Activated CD4-positive, alpha-beta T cell treated with anti-CD3 and anti-CD28 coated beads for 1 hour (primary cell): Measurements from ENCODE around the gene SVIL.
"Not testable (repeated sequence)": the region's sequence is repeated elsewhere in the genome, so short reads cannot be mapped to it uniquely, and the experiment has no call there.

Experiments used
- DNase-seq: peaks from one replicate; pipeline ENCODE4 v3.0.0-alpha.2; 2020

SVIL gene

DNA sequence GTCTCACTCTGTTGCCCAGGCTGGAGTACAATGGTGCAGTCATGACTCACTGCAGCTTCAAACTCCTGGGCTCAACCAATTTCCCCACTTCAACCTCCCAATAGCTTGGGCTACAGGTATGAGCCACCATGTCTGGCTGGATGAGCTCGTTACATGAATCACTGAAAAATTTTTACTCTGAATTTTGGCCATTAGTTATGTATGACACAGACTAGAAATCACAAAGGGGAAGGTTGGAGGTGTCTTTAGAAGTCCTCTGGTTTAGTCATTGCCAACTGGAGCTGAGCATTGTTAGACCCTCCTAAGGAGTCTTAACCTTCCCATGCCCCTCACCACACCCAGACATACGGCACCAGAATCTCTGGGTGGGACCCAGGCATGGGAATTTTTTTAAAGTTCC lies 34.7 kb downstream of the SVIL start:
- DNase-seq, result no peak

DNA sequence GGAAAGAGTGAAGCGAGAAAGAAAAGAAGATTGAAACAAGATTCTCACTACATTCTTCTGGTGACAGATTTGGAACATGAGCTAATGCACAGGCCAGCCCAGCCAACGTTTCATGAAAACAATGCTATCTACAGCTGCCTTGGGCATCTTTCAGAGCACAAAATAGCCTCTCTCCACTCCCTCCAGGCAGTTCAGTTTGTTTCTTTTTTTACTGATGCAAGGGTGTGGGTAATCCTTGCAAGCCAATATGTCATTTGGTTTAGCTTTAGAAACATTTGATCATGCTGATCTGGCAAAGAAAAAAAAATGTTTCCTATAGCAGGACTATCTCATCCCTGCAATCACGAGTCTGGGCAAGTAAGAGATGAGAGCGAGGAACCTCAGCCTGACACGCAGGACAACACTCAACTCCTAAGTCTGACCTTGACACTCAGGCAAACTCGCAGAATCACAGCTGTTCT lies 35.9 kb downstream of the SVIL start:
- no peak for DNase-seq

DNA sequence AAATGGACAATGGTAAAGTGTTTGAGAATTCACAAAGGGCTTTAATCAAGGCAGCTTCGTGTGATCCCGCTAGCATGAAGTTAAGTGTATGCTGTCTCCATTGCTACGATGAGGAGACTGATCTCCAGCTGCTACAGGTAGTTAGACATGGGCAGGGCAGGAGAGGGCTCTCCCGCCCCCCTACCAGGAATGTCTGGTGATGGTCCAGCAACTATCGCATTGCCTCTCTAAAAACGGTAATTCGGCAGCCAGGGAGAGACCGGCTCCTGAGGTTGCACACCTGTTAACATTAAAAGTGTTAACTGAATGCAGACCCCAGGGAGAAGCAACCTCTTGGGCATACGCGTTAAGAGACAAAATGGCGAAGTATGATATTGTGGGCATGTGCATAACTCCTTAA lies 37.9 kb downstream of the SVIL start:
- DNase-seq, result no peak

DNA sequence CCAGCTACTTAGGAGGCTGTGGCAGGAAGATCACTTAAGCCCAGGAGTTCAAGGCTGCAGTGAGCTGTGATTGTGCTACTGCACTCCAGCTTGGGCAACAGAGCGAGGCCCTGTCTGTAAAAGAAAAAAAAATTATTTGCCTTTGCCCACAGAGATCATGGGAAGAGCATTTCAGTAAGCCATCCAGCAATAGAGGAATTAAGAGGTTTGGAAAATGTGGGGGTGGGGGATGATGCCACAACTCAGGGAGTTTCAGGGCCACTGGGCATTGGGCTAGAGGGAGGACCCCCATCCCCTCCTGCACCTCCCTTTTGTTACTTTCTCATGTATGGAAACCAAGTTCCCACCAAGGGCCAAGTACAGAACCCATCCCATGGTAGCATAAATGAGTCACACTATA lies 38.4 kb downstream of the SVIL start:
- DNase-seq, result no peak

DNA sequence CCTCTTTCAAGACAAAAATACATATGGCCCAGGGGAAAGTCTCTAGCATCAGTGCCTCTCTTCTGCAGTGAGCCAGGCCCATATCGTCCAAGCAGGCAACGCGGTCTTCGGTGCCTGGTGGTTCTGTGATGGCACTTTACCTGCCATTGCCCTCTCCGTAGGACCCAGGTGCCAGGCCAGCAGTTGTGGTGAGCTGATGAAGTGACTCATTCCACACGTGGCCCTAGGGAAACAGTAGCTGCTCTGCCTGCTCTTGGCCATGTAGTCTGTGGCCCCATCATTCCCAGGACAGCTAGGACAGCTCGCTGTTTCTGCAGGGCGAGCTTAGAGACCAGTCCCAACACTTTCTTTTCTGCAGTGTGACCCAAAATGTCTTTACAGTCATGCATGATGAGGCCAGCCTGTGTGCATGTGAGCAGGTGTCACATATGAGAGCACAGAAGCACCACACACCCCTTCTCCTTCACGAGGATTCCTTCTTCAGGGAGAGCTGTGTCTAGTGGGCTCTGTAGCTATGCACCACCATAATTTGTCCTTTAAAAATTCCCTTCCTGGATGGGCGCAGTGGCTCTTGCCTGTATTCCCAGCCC lies 39.0 kb downstream of the SVIL start:
- no peak for DNase-seq

DNA sequence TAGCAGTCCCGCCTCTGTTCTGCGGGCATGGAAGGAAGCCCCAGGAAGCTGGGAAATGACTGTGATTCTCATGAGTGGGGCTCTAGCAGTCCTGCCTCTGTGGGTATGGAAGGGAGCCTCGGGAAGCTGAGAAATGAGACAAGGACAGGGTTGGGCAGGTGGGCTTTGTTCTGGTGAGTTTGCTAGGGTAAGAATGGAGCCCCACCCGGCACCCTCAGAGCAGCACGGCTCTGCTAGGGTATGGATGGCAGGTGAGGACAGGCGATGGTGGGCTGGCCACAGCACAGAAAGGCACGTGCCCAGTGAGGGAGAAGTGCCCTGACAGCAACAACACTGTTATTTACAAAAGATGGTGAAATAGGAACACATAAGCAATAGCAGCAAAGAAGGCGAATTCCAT lies 39.6 kb downstream of the SVIL start:
- no peak for DNase-seq

DNA sequence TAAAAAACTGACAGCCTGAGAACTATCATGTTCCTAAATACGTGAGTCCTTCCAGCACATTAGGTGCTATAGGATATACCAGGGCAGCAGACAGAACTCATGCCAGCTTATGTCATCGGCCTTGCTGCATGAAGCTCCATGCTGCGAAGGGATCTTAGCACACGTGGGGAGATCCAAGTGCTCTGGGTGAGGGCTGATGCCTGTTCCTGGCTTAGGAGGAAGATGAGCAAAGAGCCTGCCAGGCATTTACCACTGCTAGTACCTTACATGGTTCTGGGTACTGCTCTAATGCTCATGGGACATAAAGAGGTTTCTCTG lies 43.2 kb downstream of the SVIL start:
- DNase-seq, result no peak

DNA sequence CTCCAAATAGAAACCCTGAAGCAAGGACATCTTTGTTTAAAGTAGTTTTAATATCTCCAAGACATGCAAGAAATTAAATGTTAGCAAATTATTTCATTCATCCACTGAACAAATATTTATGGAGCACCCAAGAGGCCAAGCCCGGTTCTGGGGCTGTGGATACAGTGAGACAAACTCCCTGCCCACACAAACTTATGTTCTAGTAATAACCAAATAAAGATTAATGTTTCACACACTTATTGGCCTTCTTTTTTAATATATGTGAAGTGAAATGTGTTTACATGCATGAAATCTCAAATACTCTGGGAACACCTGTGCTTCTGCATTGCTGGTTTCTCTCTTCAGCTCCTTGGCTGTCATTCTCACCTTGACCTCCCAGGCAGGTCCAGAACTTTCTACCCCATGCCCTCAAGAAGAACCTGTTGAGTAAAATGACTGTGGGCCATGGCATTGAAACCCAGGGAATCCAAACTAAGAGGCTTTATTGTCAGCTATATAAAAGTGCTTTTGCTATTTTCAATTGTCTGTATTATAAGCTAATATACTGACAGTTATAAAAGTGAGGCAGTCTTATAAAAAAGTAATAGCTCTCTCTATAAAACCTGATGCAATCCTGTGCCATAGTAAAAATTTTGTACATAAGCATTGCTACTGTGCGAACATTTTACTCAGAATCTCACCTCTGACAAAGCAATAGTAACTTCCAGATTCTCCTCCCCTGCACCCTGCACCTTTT lies 43.7 kb downstream of the SVIL start:
- DNase-seq, result no peak

DNA sequence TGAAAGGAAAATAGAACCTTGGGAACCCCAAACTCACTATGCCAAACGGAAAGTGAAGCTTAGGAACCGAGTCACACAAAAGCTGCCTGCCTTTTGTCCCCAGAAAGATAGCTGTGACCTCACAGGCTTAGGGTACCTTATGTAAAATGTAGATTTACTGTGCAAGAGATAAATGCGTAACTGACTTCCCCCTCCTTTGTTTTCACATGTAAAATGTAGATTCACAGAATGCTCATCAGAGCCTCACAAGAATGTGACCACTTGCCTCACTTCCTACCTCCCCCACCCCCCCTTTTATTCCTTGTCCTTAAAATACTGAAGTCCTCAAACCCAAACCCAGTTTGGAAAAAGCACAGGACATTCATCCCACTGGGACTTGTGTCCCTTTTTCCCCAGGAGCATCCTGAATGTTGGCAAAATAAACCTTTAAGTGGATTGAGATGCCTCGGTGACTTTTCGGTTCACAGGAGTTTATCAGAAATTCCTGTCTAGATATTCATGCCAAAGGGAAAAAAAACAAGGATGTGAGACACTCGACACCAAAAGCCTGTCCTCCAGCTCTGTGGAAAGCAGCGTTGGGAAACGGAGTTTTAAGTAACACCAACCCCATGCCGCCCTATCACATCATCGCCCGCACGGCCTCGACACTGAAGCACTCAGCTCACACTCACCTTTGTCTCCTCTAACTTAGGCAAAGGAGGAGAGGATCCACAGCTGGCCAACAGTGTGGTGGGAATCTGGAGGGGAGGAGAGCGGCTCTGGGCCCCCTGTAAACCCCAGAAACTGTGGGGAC lies 45.9 kb downstream of the SVIL start:
- DNase-seq, result no peak

DNA sequence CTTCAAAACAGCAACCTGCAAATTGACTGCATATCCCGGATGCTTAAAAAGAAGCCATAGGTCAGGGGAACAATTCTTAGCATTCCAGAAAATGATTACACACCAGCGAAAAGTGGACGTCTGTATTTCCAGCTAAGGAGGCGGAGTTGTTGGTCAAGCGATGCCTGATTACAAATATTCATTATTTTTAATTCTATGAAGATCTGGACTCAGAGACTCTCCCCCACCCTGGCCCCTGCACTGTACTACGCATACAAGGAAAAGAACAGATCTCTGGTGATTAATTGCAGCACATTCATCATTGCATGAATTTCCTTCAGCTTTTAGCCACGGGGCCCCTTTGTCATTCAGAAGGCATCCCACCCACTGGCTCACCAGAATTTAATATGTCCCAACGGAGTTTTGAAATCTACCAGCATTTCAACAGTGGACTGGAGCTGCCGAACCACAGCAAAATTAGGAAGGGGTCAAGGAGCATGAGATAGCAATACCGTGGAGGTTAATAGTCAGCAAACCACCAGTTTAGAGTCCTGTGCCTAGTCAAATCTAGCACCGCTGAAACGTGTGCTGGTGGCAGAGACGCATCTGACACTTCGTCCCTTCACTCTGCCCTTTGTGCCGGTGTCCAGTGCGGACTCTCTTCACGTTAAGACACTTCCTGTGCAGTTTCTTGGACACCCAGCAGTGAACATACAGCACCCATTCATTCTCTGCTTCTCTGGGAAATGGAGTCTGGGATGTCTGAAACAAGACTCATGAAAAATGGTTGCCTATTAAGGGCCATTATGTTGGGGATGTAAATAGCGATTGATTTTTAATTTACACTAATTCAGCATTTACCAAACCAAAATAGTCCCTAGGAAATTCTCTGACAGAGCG lies 46.8 kb downstream of the SVIL start:
- not testable (repeated sequence) for DNase-seq

DNA sequence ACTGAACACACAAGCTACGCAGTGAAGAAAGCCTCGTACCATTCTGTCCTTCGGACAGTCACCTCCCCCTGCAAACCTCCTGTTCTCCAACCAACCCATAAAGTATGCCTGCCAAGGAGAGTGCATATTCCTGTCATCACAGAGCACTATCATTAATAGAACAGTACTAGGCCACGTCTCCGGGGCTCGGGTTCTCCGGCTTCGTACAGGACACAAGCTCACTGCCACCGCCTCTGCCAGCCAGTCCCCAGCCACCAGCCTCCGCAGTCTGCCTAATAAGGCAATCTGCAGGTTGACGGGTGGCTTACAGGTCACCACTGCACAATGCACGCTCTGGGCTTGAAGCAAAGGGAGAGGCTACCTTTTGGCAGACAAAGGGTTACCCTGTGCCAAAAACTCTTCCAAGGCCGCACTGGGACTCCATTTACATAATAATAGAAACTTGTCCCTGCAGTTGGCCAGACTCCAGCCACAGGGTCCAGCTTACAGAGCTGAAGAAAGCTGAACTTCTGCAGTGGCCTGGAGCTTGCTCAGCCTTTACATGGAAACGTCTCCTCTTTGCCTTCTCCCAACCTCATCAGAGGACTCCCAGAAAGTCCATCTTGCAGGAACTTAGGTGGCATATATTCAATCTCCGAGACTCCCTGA lies 47.5 kb downstream of the SVIL start:
- not testable (repeated sequence) for DNase-seq

DNA sequence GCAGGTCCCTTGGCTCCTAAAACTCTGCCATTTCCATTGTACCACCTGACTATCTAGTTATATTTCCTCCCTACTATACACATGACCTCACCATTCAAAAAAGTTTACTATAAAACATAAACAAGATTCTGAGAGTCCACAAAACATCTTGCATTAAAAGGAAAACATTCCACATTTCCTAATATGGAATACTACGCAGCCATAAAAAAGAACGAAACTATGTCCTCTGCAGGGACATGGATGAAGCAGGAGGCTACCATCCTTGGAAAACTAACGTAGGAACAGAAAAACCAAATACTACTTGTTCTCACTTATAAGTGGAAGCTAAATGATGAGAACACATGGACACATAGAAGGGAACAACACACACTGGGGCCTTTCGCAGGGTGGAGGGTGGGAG lies 48.3 kb downstream of the SVIL start:
- no peak for DNase-seq

DNA sequence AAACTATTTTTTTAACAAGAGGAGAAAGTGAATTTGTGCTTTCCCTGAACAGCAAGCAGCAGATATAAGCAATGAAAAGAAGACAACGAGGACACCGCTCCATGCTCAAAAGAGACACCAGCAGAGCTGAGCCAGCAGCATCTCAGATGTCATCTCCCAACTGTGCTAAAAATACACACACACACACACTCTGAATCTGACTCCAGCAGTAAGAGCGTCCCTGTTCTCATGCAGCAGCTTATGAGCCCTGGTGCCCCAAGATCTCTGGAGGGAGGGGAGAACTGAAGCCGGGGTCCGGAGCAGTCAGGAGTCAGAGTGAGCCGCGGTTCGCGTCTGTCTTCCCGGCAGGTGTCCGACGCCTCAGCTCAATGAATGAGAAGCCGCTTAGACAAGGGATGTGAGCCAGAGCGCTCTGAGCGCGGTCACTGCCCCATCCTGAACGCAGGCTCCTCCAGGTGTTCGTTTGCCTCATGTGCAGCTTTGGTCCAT lies 49.2 kb downstream of the SVIL start:
- no peak for DNase-seq

DNA sequence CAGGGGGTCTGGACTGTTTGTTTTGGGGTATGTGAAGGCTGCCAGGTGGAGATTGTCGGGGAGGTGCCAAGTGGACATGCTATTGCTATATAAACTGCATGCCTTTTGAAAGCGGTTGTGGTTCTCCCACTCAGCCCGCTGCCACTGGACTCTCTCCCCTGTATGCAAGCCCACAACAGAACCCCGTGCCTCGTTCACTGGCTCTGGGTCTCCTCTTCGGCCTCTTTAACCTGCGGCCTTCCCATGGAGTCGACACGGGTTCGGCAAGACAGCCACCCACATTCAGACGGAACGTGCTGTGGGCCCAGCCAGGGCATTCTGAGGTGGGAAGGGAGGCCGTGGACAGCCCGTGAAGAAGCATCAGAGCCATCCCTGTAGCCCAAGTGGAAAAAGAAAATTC lies 50.3 kb downstream of the SVIL start:
- DNase-seq, result no peak

DNA sequence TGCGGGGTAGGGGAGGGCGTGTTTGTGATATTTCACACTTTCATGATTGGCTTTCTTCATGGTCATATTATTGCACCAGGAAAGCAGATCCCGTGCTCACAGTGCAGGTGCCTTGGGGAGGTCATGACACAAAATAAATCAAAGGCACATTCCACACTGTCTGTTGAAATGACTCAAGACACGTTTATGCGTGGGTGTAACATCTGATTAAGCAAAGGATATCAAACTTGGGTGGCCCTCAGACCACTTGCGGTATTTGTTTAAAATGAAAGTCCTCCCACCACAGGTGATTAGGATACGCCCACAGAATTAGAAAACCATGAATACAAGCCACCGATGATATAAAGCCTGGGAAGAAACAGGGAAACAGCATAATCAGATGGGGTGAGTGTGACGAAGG lies 51.1 kb downstream of the SVIL start:
- no peak for DNase-seq

DNA sequence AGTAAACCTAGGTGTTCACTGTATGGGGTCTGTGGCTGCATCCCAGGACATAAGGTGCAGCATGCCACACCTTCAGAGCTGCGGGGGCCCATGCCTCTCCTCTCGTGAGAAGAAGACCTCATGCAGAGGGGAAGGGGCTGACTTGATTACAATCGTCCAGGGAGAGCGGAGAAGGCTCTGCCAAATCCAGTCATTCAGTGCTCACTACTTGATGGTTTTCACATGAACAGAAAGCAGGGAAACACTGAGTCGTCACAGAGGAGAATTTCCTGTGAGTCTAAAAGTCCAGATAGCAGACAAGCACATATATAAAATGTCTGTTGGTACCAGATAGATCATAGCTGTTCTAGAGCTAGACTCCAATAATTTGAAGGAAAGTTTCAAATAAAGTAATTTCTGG lies 52.0 kb downstream of the SVIL start:
- not testable (repeated sequence) for DNase-seq

DNA sequence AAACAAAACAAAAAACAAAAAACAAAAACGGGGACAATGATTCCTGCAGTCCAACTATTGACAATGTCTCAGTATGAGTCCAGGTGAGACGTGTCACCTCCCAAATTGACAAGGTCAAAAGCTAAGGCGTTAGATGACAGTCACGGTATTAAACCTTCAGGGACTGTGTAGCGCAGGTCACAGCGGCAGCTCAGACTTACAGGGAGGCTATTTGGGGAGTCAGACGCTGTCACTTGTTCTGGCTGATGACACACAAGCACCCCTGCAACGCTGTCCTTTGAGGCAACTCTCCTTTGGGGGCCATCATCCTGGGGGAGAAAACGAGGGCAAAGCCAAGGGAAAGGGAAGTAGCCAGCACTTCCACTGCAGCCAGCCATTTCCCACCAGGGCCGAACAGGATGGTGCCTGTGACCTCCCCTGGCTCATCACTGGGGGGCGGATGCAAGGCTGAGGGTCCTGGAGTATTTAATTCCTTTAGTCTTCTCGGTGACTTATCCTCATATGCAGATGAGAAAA lies 55.3 kb downstream of the SVIL start:
- DNase-seq, result no peak

DNA sequence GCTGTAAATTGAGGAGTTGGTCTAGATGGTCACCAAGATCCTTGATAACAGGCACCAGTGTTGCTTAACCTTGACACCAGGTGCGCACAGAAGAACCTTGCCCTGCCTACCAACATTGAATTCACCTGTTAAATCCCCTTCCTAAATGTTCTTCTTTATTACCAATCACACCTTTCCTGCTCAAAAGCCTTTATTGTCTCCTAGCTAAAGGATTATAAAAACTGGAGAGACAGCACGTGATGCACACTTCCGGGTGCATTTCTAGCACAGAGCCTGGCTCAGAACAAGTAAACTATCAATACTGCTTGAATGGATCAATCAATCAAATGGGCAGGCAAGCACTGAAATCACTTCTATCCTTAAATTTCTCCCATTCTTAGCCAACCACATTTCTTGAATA lies 56.3 kb downstream of the SVIL start:
- no peak for DNase-seq

DNA sequence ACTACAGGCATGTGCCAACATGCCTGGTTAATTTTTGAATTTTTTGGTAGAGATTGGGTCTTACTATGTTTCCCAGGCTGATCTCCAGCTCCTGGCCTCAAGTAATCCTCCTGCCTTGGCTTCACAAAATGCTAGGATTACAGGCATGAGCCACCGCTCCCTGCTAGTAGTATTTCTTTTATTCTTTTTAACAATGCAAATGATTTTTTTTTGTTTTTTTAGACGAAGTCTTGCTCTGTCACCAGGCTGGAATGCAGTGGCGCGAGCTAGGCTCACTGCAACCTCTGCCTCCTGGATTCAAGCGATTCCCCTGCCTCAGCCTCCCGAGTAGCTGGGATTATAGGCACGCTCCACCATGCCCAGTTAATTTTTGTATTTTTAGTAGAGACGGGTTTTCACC lies 58.1 kb downstream of the SVIL start:
- DNase-seq, result no peak

DNA sequence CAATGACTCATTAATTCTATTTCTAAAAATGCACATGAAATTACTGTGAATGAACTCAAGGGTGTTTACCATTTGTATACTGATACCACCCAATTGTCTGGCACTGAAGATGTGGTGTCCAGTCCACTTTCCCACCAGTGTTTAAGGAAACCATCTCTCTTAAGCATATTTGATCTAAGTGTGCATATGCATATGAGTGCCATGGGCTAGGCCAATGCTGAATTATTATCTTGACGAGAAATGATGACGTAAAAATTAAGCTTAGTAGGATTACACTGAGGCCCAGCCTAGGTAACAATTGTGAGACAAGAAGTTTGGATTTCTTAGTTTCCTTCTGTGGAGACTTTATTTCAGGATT lies 59.7 kb downstream of the SVIL start:
- no peak for DNase-seq

DNA sequence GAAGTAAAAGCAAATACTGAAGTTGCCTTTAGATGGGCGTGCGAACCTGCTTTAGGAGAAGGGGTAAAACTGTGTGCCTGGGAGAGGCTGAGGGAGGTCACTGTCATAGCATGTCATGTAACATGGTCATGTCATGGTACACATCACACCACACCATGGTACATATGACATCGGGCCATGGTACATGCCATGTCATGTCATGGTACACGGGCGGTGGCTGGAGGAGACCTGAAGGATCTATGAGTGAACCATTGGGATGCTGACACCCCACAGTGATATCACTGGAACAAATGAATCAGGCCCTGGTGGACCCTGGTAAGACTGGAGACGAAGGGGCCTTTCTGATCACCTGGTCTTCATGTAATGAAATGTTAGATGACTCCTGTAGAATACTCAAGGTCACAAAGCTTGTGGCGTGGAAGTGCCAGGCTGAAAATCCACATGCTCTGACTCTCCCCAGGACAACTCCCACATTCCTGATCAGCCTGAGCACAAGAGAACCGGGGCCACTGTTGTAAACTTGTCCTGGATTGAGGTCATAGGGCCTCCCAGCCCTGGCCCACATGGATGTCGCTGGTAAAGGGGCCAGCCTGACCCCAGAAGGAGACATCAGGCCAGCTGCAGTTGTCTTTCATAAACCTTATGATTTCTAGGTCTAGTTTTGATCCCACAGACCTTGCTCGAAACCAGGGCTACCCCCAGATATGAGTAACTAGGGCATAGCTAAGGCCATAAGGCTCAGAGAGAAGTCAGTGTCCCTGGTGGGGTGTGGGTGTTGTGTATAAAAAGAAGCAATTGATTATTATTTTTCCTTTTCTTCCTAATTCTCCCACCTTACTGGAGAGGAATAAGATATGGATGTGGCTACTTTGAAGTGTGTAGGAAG lies 60.3 kb downstream of the SVIL start:
- DNase-seq, result not testable (repeated sequence)
